ENCODE data around the gene MVB12B.

The MVB12B gene

GRCh38 chr9:126459546-126459945 is 132.9 kb downstream of the MVB12B start:
- Histone ChIP-seq H4K20me1 (no peaks in the 10 kb centered on the region), H3K36me3 (no peaks in the 10 kb centered on the region), H3K27ac (peak overlapping the region in 4 of 11 experiments; percentile 18 to 56 (median 30); a peak in 3 of 22 replicates), H3K4me3 (no peak overlapping the region), H3K27me3 (0 out of 22 replicates have a peak, but pooled peaks cover 0 to 3% (median 0%) of the 10 kb centered on the region in 11 experiments), H3K4me1 (peaks cover 10 to 31% (median 17%) of the 10 kb centered on the region in 10 experiments; a peak in 18 of 20 replicates), H3K4me2 (peak overlapping the region in 7 of 11 experiments; percentile 10 to 83 (median 71); a peak in 8 of 22 replicates), H3K9me3 (replicated peaks in 1 of 11) (no peaks in the 10 kb centered on the region; a peak in 1 of 22 replicates), H3K9ac (no peak overlapping the region)
- TF ChIP-seq Cebpa-rat (IDR thresholded peaks at IDR 0.05) = no peak

- no peaks in the 10 kb centered on the region; a peak in 1 of 22 replicates for H3K9me3 ChIP-seq (replicated peaks in 1 of 11)
- H3K4me3 ChIP-seq = no peak overlapping the region
- no peaks in the 10 kb centered on the region for H3K36me3 ChIP-seq
- no peak for TF ChIP-seq Cebpa-rat (IDR thresholded peaks at IDR 0.05)
- H3K9ac ChIP-seq = no peak overlapping the region
- H3K4me2 ChIP-seq = peak overlapping the region in 3 of 11 experiments; percentile 71 to 78 (median 74); a peak in 2 of 22 replicates
- peak overlapping the region in 4 of 11 experiments; percentile 11 to 39 (median 24); a peak in 4 of 22 replicates for H3K27ac ChIP-seq
- peaks cover 11 to 36% (median 18%) of the 10 kb centered on the region in 10 experiments for H3K4me1 ChIP-seq
- 0 out of 22 replicates have a peak, but pooled peaks cover 0 to 3% (median 0%) of the 10 kb centered on the region in 11 experiments for H3K27me3 ChIP-seq
- no peaks in the 10 kb centered on the region for H4K20me1 ChIP-seq
Measured at GRCh38 chr9:126459965-126460843, 133.6 kb downstream of the MVB12B start.

GRCh38 chr9:126461029-126461428 is 134.4 kb downstream of the MVB12B start:
- H3K27ac ChIP-seq = 0 out of 22 replicates have a peak overlapping the region, but pooled peaks of 1 of the 11 experiments have one; percentile 20
- H3K36me3 ChIP-seq = no peaks in the 10 kb centered on the region
- no peak overlapping the region for H3K4me3 ChIP-seq
- H3K4me1 ChIP-seq = peaks cover 14 to 43% (median 19%) of the 10 kb centered on the region in 10 experiments
- no peaks in the 10 kb centered on the region for H4K20me1 ChIP-seq
- 0 out of 22 replicates have a peak, but pooled peaks cover 0 to 3% (median 0%) of the 10 kb centered on the region in 11 experiments for H3K27me3 ChIP-seq
- TF ChIP-seq Cebpa-rat (IDR thresholded peaks at IDR 0.05) = no peak
- H3K4me2 ChIP-seq = no peak overlapping the region
- H3K9me3 ChIP-seq (replicated peaks in 1 of 11) = no peaks in the 10 kb centered on the region; a peak in 1 of 22 replicates
- H3K9ac ChIP-seq = no peak overlapping the region

GRCh38 chr9:126461608-126462007 is 135.0 kb downstream of the MVB12B start:
- H3K27me3 ChIP-seq = 0 out of 22 replicates have a peak, but pooled peaks cover 0 to 3% (median 0%) of the 10 kb centered on the region in 11 experiments
- H4K20me1 ChIP-seq = no peaks in the 10 kb centered on the region
- H3K36me3 ChIP-seq = no peaks in the 10 kb centered on the region
- H3K9ac ChIP-seq = no peak overlapping the region
- H3K27ac ChIP-seq = no peak overlapping the region
- TF ChIP-seq Cebpa-rat (IDR thresholded peaks at IDR 0.05) = no peak
- peaks cover 14 to 43% (median 19%) of the 10 kb centered on the region in 10 experiments for H3K4me1 ChIP-seq
- no peak overlapping the region for H3K4me3 ChIP-seq
- H3K4me2 ChIP-seq = no peak overlapping the region
- no peaks in the 10 kb centered on the region; a peak in 1 of 22 replicates for H3K9me3 ChIP-seq (replicated peaks in 1 of 11)

GRCh38 chr9:126462617-126463016 is 136.0 kb downstream of the MVB12B start:
- TF ChIP-seq Cebpa-rat (IDR thresholded peaks at IDR 0.05) = no peak
- no peak overlapping the region for H3K4me3 ChIP-seq
- peaks cover 15 to 51% (median 28%) of the 10 kb centered on the region in 10 experiments for H3K4me1 ChIP-seq
- no peak overlapping the region for H3K9ac ChIP-seq
- H3K27me3 ChIP-seq = 0 out of 22 replicates have a peak, but pooled peaks cover 0 to 3% (median 0%) of the 10 kb centered on the region in 11 experiments
- peak overlapping the region in 2 of 11 experiments; percentile 13 to 28; a peak in 1 of 22 replicates for H3K27ac ChIP-seq
- no peaks in the 10 kb centered on the region; a peak in 1 of 22 replicates for H3K9me3 ChIP-seq (replicated peaks in 1 of 11)
- no peaks in the 10 kb centered on the region for H3K36me3 ChIP-seq
- H3K4me2 ChIP-seq = no peak overlapping the region
- H4K20me1 ChIP-seq = no peaks in the 10 kb centered on the region

GRCh38 chr9:126463426-126463825 is 136.8 kb downstream of the MVB12B start:
- Histone ChIP-seq H3K4me1 (peaks cover 15 to 52% (median 33%) of the 10 kb centered on the region in 10 experiments), H3K27ac (peak overlapping the region in 2 of 11 experiments; percentile 2 to 23; a peak in 2 of 22 replicates), H3K4me3 (no peak overlapping the region), H4K20me1 (no peaks in the 10 kb centered on the region), H3K27me3 (0 out of 22 replicates have a peak, but pooled peaks cover 0 to 3% (median 0%) of the 10 kb centered on the region in 11 experiments), H3K9ac (no peak overlapping the region), H3K9me3 (replicated peaks in 1 of 11) (no peaks in the 10 kb centered on the region; a peak in 1 of 22 replicates), H3K4me2 (no peak overlapping the region), H3K36me3 (no peaks in the 10 kb centered on the region)
- no peak for TF ChIP-seq Cebpa-rat (IDR thresholded peaks at IDR 0.05)

- no peak for TF ChIP-seq Cebpa-rat (IDR thresholded peaks at IDR 0.05)
- Histone ChIP-seq H3K9me3 (replicated peaks in 1 of 11) (no peaks in the 10 kb centered on the region; a peak in 1 of 22 replicates), H3K36me3 (no peaks in the 10 kb centered on the region), H3K27me3 (no peaks in the 10 kb centered on the region), H3K9ac (no peak overlapping the region), H3K4me1 (peaks cover 20 to 55% (median 39%) of the 10 kb centered on the region in 10 experiments), H3K4me2 (peak overlapping the region in 6 of 11 experiments; percentile 23 to 57 (median 39); a peak in 10 of 22 replicates), H3K27ac (peak overlapping the region in 7 of 11 experiments; percentile 16 to 98 (median 39); a peak in 12 of 22 replicates), H3K4me3 (no peak overlapping the region), H4K20me1 (no peaks in the 10 kb centered on the region)
Measured at GRCh38 chr9:126464694-126465441, 138.2 kb downstream of the MVB12B start.

- H3K4me3 ChIP-seq = no peak overlapping the region
- H3K4me2 ChIP-seq = peak overlapping the region in 4 of 11 experiments; percentile 23 to 57 (median 47); a peak in 5 of 22 replicates
- no peaks in the 10 kb centered on the region; a peak in 1 of 22 replicates for H4K20me1 ChIP-seq
- no peaks in the 10 kb centered on the region for H3K36me3 ChIP-seq
- peaks cover 31 to 63% (median 46%) of the 10 kb centered on the region in 10 experiments for H3K4me1 ChIP-seq
- TF ChIP-seq Cebpa-rat (IDR thresholded peaks at IDR 0.05) = no peak
- H3K9me3 ChIP-seq (replicated peaks in 1 of 11) = no peaks in the 10 kb centered on the region; a peak in 1 of 22 replicates
- no peak overlapping the region for H3K9ac ChIP-seq
- H3K27me3 ChIP-seq = no peaks in the 10 kb centered on the region
- peak overlapping the region in 6 of 11 experiments; percentile 23 to 98 (median 45); a peak in 13 of 22 replicates for H3K27ac ChIP-seq
Measured at GRCh38 chr9:126465977-126466376, 139.3 kb downstream of the MVB12B start.
